CD8-positive, alpha-beta memory T cell (primary cell): Measurements from ENCODE around the gene SLC9C1. TPM values are rescaled to one million over a fixed set of nuclear protein-coding genes. Genes with fewer than 3 reads are reported as not detected.

Experiments
- CTCF ChIA-PET: fragments of 350-600 bp; sonication (Branson Sonifier 250); formaldehyde crosslinking; loops from one replicate; lab custom pipeline; 2021; ENCODE audit warnings: antibody characterized with exemption; lab: Charles Lee
- POLR2A ChIA-PET: fragments of 350-600 bp; sonication (Branson Sonifier 250); formaldehyde crosslinking; loops from one replicate; lab custom pipeline; 2021; ENCODE audit warnings: antibody characterized with exemption; lab: Charles Lee
- DNase-seq, 5 donors: peaks; one replicate each; pipeline versions ENCODE4 v3.0.0 to v3.0.0-alpha.2; 2020 to 2022; ENCODE audit warnings: mixed read lengths in 1 of 5
- H3K27ac ChIP-seq: one replicate; pipeline ENCODE4 v1.7.0; 2013; ENCODE audit warnings: low read depth, mild to moderate bottlenecking, low read length, moderate library complexity
- H3K27me3 ChIP-seq: 2 replicates; pipeline ENCODE4 v1.7.0; 2013; ENCODE audit warnings: low read length, mild to moderate bottlenecking; ENCODE audit not compliant: insufficient read depth, poor library complexity, severe bottlenecking
- H3K36me3 ChIP-seq: 2 replicates; pipeline ENCODE4 v1.7.0; 2013; ENCODE audit warnings: mild to moderate bottlenecking, low read length, moderate library complexity; ENCODE audit not compliant: insufficient read depth
- H3K4me1 ChIP-seq: 2 replicates; pipeline ENCODE4 v1.7.0; 2013; ENCODE audit warnings: mild to moderate bottlenecking, low read length, moderate library complexity; ENCODE audit not compliant: insufficient read depth
- H3K4me3 ChIP-seq: 2 replicates; pipeline ENCODE4 v1.7.0; 2013; ENCODE audit warnings: mild to moderate bottlenecking, low read length
- H3K9me3 ChIP-seq: 2 replicates; pipeline ENCODE4 v1.7.0; 2013; ENCODE audit warnings: mild to moderate bottlenecking, low read length
- H3K27ac Mint-ChIP-seq, 8 donors: one replicate each; pipeline ENCODE4 v1.8.0; 2020 to 2021; ENCODE audit warnings: mixed read lengths in 8 of 8, mild to moderate bottlenecking in 6 of 8, inconsistent platforms in 3 of 8, moderate library complexity in 3 of 8
- H3K27me3 Mint-ChIP-seq, 2 donors: one replicate each; pipeline ENCODE4 v1.8.0; 2020 to 2021; ENCODE audit warnings: mixed read lengths in 2 of 2, mild to moderate bottlenecking in 1 of 2, moderate library complexity in 1 of 2
- H3K36me3 Mint-ChIP-seq, 3 donors: one replicate each; pipeline ENCODE4 v1.8.0; 2020 to 2021; ENCODE audit warnings: mixed read lengths in 3 of 3, inconsistent platforms in 1 of 3, mild to moderate bottlenecking in 1 of 3
- H3K4me1 Mint-ChIP-seq, 3 donors: one replicate each; pipeline ENCODE4 v1.8.0; 2020 to 2021; ENCODE audit warnings: mixed read lengths in 3 of 3, inconsistent platforms in 1 of 3, mild to moderate bottlenecking in 1 of 3
- H3K4me3 Mint-ChIP-seq, 7 donors: one replicate each; pipeline ENCODE4 v1.8.0; 2020 to 2021; ENCODE audit warnings: mixed read lengths in 7 of 7, mild to moderate bottlenecking in 6 of 7, moderate library complexity in 4 of 7, inconsistent platforms in 2 of 7
- H3K9me3 Mint-ChIP-seq, 5 donors: one replicate each; pipeline ENCODE4 v1.8.0; 2020 to 2022; ENCODE audit warnings: mixed read lengths in 5 of 5, mild to moderate bottlenecking in 3 of 5, moderate library complexity in 2 of 5, inconsistent platforms in 1 of 5
- polyA plus RNA-seq: library from polyadenylated mRNA; unstranded; fragments of 300-500 nt; fragmentation: Illumina TruSeq; gene quantifications from one replicate; pipeline ENCODE4 v1.2.3, GENCODE V29; 2021
- total RNA-seq, 2 experiments: library from RNA; stranded (reverse); gene quantifications; one replicate each; pipeline ENCODE4 v1.2.3, GENCODE V29; 2021

The SLC9C1 gene
- total and polyA plus RNA-seq, 3 experiments from 2014 or later: not detected

DNA sequence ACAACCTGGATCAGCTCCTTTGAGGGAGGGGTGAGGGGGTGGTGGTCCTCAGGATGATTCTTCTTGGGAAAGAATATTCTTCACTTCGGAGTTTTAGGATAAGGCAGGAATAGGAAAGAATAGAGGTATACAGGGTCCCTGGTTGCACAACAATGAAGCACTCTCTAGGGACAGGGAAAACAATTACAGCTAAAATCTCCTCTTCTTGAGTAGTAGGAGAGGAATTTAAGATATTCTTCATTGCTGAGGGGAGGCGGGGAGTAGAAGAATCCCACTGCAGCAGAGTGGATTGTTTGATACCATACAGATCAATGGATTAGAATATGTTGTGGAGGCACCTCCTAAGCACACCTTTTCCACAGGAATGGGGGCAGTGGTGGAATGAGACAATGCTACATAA is 20.5 kb downstream of the SLC9C1 start:
- Histone ChIP-seq H3K36me3 (no peaks in the 10 kb centered on the region), H3K27me3 (no peaks in the 10 kb centered on the region), H3K4me1 (no peaks in the 10 kb centered on the region), H3K9me3 (no peaks in the 10 kb centered on the region), H3K4me3 (no peak overlapping the region), H3K27ac (no peak overlapping the region)
- ChIA-PET CTCF (interaction anchor here (0.6 kb wide), 1 partner anchor 360 kb away, joined by 3 read pairs; no protein-coding TSS in a partner anchor), POLR2A (no interaction called here)
- no peak overlapping the region for H3K4me3 Mint-ChIP-seq
- H3K36me3 Mint-ChIP-seq: no peaks in the 10 kb centered on the region
- no peaks in the 10 kb centered on the region for H3K9me3 Mint-ChIP-seq
- no peak overlapping the region for H3K27ac Mint-ChIP-seq
- peaks cover 13 to 44% of the 10 kb centered on the region in 2 donors for H3K27me3 Mint-ChIP-seq
- H3K4me1 Mint-ChIP-seq: no peaks in the 10 kb centered on the region
- no peak for DNase-seq

DNA sequence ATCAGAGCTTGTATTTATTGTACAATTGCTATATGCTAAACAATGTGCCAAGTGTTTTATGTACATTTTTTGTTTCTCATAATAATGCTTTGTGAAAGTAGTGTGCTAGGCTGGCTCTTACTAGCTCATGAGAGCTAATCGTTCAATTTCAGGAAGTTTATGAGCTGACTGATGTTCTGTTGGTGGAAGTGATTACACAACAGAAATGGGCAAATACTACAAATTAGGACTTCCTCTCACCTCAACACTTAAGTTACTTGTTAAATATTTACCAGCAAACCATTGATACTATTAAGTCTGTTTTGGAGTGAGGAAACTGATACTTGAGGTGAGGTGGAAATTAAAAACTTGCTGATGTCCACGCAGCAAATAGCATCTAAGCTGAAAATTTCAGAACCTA is 32.3 kb downstream of the SLC9C1 start:
- no peak overlapping the region for H3K27ac ChIP-seq
- no peaks in the 10 kb centered on the region for H3K4me1 Mint-ChIP-seq
- H3K9me3 Mint-ChIP-seq: peaks cover 0 to 3% (median 0%) of the 10 kb centered on the region in 5 donors
- no peaks in the 10 kb centered on the region for H3K27me3 ChIP-seq
- H3K36me3 ChIP-seq: no peaks in the 10 kb centered on the region
- no peak overlapping the region for H3K4me3 Mint-ChIP-seq
- POLR2A ChIA-PET: no interaction called here
- H3K36me3 Mint-ChIP-seq: no peaks in the 10 kb centered on the region
- no peak overlapping the region for H3K27ac Mint-ChIP-seq
- CTCF ChIA-PET: no interaction called here
- H3K4me1 ChIP-seq: no peaks in the 10 kb centered on the region
- H3K4me3 ChIP-seq: no peak overlapping the region
- H3K27me3 Mint-ChIP-seq: peaks cover 1 to 8% of the 10 kb centered on the region in 2 donors
- H3K9me3 ChIP-seq: no peaks in the 10 kb centered on the region
- no peak for DNase-seq

DNA sequence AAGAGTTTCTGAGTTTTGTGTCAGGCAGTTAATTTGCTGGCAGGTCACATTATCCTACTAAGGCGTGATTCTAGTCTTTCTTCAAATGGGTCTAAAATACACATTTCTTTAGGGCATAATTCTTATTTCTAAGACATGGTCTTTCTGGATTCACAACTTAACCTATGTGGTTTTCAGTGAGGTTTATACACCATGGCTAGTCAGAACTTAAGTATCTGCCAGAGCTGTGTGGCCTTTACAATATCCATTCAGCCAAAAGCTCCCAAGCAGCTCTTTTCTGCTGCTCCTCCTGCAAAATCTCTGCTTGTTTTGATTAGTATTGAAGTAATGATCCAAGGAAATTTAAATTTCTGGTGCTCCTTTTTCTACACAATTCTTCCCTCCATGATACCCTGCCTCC is 33.5 kb downstream of the SLC9C1 start:
- no peaks in the 10 kb centered on the region for H3K4me1 Mint-ChIP-seq
- no peaks in the 10 kb centered on the region for H3K36me3 Mint-ChIP-seq
- no peaks in the 10 kb centered on the region for H3K36me3 ChIP-seq
- peaks cover 0 to 7% of the 10 kb centered on the region in 2 donors for H3K27me3 Mint-ChIP-seq
- H3K4me1 ChIP-seq: no peaks in the 10 kb centered on the region
- H3K4me3 ChIP-seq: no peak overlapping the region
- no peak overlapping the region for H3K27ac Mint-ChIP-seq
- no peak for DNase-seq
- ChIA-PET POLR2A (no interaction called here), CTCF (interaction anchor here (1.4 kb wide), 1 partner anchor 14 kb away, joined by 4 read pairs; no protein-coding TSS in a partner anchor)
- H3K9me3 ChIP-seq: no peaks in the 10 kb centered on the region
- peaks cover 0 to 4% (median 2%) of the 10 kb centered on the region in 5 donors for H3K9me3 Mint-ChIP-seq
- no peaks in the 10 kb centered on the region for H3K27me3 ChIP-seq
- H3K4me3 Mint-ChIP-seq: no peak overlapping the region
- H3K27ac ChIP-seq: no peak overlapping the region

DNA sequence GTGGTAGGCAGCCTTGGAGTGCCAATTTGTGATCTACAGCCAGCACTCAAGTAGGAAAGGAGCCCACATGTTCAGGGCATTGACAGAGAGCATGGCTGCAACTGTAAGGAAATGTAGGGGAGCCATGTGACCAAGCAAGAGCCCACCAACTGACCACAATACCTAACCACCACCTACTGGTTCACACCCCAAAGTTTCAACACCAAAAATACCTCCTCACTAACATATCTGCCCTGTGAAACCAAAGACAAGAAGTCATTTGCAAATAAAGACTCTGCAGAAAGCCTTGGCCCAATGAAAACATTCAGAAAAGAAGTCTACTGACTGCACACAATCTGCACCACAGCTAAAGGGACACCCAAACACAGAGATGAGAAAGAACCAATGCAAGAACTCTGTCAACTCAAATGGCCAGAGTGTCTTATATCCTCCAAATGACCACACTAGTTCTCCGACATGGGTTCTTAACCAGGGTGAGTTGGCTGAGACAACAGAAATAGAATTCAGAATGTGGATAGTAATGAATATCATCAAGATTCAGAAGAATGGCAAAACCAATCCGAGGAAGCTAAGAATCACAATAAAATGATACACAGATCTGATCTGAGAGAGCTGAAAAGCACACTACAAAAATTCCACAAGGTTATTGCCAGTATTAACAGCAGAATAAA is 40.6 kb downstream of the SLC9C1 start:
- no peaks in the 10 kb centered on the region for H3K9me3 ChIP-seq
- Mint-ChIP-seq H3K27me3 (peaks cover 10 to 19% of the 10 kb centered on the region in 2 donors), H3K4me1 (no peaks in the 10 kb centered on the region), H3K27ac (no peak overlapping the region), H3K9me3 (peaks cover 5 to 19% (median 11%) of the 10 kb centered on the region in 5 donors), H3K36me3 (peaks cover 0 to 5% (median 3%) of the 10 kb centered on the region in 3 donors), H3K4me3 (no peak overlapping the region)
- no peak for DNase-seq
- no peak overlapping the region for H3K27ac ChIP-seq
- ChIA-PET POLR2A (no interaction called here), CTCF (no interaction called here)
- H3K4me3 ChIP-seq: no peak overlapping the region
- no peaks in the 10 kb centered on the region for H3K27me3 ChIP-seq
- no peaks in the 10 kb centered on the region for H3K36me3 ChIP-seq
- H3K4me1 ChIP-seq: no peaks in the 10 kb centered on the region

DNA sequence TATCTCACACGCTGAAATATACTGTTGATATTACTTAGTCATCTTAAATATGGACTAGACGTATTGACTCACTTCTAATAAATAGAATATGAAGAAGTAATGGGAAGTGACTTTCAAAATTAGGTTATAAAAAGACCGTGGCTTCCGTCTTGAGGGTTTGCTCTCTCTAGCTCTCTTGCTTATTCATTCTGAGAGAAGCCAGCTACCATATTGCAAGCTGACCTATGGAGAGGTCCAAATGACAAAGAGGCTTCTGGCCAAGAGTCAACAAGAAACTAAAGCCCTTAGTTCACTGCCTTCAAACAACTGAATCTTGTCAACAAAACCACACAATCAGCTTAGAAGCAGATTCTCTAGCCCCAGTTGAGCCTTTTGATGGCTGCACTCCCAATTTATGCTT is 46.1 kb downstream of the SLC9C1 start:
- CTCF ChIA-PET: no interaction called here

DNA sequence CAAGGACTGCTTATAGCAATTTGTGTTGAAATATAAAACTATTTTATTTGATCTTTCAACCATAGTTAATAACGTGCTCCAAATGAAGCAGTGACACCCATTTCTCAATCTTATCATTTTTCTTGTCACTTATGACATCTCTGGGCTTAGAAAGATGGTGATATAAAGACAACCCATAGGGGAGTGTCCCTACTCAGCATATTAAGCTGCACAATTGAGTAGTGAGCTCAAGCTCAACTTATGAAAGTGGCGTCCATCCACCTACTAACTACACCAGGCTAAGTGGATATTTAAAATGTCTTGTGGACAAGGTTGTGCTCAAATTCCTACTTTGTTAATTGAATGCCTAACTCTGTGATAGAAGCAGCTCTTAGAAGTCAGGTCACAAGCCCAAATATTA is 46.7 kb downstream of the SLC9C1 start:
- H3K4me1 Mint-ChIP-seq: no peaks in the 10 kb centered on the region
- no peak for DNase-seq
- H3K27ac ChIP-seq: no peak overlapping the region
- no peaks in the 10 kb centered on the region for H3K36me3 ChIP-seq
- H3K27ac Mint-ChIP-seq: no peak overlapping the region
- H3K4me3 Mint-ChIP-seq: no peak overlapping the region
- H3K9me3 Mint-ChIP-seq: peaks cover 0 to 16% (median 3%) of the 10 kb centered on the region in 5 donors
- ChIA-PET CTCF (interaction anchor here (1.2 kb wide), 1 partner anchor 13 kb away, joined by 4 read pairs; no protein-coding TSS in a partner anchor), POLR2A (no interaction called here)
- H3K36me3 Mint-ChIP-seq: peaks cover 0 to 3% (median 0%) of the 10 kb centered on the region in 3 donors
- no peak overlapping the region for H3K4me3 ChIP-seq
- H3K4me1 ChIP-seq: no peaks in the 10 kb centered on the region
- no peaks in the 10 kb centered on the region for H3K9me3 ChIP-seq
- peaks cover 10 to 18% of the 10 kb centered on the region in 2 donors for H3K27me3 Mint-ChIP-seq
- no peaks in the 10 kb centered on the region for H3K27me3 ChIP-seq

More for the DNA sequence above, 46.1 kb downstream of the SLC9C1 start:
- POLR2A ChIA-PET: no interaction called here
- H3K4me3 Mint-ChIP-seq: no peak overlapping the region
- no peak overlapping the region for H3K27ac Mint-ChIP-seq
- no peaks in the 10 kb centered on the region for H3K4me1 Mint-ChIP-seq
- Histone ChIP-seq H3K9me3 (no peaks in the 10 kb centered on the region), H3K4me3 (no peak overlapping the region), H3K27ac (no peak overlapping the region), H3K4me1 (no peaks in the 10 kb centered on the region), H3K36me3 (no peaks in the 10 kb centered on the region), H3K27me3 (no peaks in the 10 kb centered on the region)
- H3K36me3 Mint-ChIP-seq: peaks cover 0 to 3% (median 0%) of the 10 kb centered on the region in 3 donors
- peaks cover 0 to 16% (median 3%) of the 10 kb centered on the region in 5 donors for H3K9me3 Mint-ChIP-seq
- H3K27me3 Mint-ChIP-seq: peaks cover 10 to 15% of the 10 kb centered on the region in 2 donors
- DNase-seq: no peak

DNA sequence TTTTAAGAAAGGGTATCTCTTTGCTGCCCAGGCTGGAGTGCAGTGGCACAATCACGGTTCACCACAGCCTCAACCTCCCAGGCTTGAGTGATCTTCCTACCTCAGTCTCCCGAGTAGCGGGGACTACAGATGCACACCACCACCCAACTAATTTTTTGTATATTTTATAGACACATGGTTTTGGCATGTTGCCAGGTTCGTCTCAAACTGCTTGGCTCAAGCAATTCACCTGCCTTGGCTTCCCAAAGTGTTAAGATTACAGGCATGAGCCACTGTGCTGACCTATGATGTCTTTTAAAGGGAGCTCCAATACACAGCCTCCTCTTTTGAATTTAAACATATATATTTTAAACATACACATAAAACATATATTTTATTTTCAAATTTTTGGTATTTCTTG is 60.9 kb downstream of the SLC9C1 start:
- Mint-ChIP-seq H3K27ac (no peak overlapping the region), H3K4me3 (no peak overlapping the region), H3K4me1 (no peaks in the 10 kb centered on the region), H3K9me3 (peaks cover 0 to 5% (median 0%) of the 10 kb centered on the region in 5 donors), H3K36me3 (no peaks in the 10 kb centered on the region), H3K27me3 (peaks cover 2 to 13% of the 10 kb centered on the region in 2 donors)
- no peaks in the 10 kb centered on the region for H3K36me3 ChIP-seq
- no peak for DNase-seq
- H3K9me3 ChIP-seq: no peaks in the 10 kb centered on the region
- ChIA-PET POLR2A (no interaction called here), CTCF (no interaction called here)
- H3K4me1 ChIP-seq: no peaks in the 10 kb centered on the region
- H3K4me3 ChIP-seq: no peak overlapping the region
- no peaks in the 10 kb centered on the region for H3K27me3 ChIP-seq
- H3K27ac ChIP-seq: no peak overlapping the region

DNA sequence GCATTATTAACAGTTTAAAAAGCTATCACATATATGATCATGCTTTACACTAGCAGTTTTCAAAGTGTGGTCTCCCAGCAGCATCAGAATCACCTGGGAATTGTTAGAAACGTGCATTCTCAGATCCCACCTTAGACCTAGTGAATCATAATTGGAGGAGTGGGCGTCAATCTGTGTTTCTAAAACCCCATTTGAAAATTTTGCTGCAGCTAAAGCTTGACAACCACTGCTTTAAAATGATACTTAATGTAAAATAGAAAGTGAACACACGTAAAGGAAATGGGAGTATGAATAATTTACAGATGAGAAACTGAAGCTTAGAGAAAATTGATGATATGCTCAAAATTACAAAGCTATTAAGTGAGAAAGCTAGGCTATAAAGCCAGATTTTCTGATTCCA is 62.3 kb downstream of the SLC9C1 start:
- no peak overlapping the region for H3K27ac Mint-ChIP-seq
- H3K27me3 ChIP-seq: no peaks in the 10 kb centered on the region
- H3K4me1 Mint-ChIP-seq: no peaks in the 10 kb centered on the region
- H3K9me3 Mint-ChIP-seq: peaks cover 0 to 9% (median 2%) of the 10 kb centered on the region in 5 donors
- H3K4me1 ChIP-seq: no peaks in the 10 kb centered on the region
- H3K27me3 Mint-ChIP-seq: peaks cover 0 to 10% of the 10 kb centered on the region in 2 donors
- CTCF ChIA-PET: no interaction called here
- H3K4me3 Mint-ChIP-seq: no peak overlapping the region
- H3K27ac ChIP-seq: no peak overlapping the region
- no peaks in the 10 kb centered on the region for H3K36me3 Mint-ChIP-seq
- no peak for DNase-seq
- no peak overlapping the region for H3K4me3 ChIP-seq
- H3K36me3 ChIP-seq: no peaks in the 10 kb centered on the region
- no peaks in the 10 kb centered on the region for H3K9me3 ChIP-seq
- POLR2A ChIA-PET: no interaction called here
